Inferior parietal cortex (tissue), 1 donor: ENCODE data around the gene SRRM1.
"Not testable (repeated sequence)": the region's sequence is repeated elsewhere in the genome, so short reads cannot be mapped to it uniquely, and the experiment has no call there.

Experiments used
- DNase-seq: peaks from one replicate; pipeline ENCODE4 v3.0.0-alpha.2; 2016; ENCODE audit errors: extremely low spot score

Gene SRRM1

DNA sequence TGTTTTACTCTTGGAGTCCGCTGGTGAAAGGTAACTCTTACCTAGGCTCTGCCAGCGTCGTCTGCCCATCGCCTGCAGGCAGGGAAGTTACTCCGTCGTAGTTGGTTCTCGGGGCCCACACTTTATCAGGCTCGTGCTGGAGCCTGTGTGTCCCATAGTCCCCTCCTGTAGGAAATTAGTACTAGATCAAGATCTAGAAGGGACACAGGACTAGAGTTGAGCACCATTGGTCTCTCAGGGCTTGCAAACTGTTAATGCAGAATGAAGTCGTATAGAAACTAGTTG is 940 bp downstream of the SRRM1 start:
- DNase-seq = no peak

DNA sequence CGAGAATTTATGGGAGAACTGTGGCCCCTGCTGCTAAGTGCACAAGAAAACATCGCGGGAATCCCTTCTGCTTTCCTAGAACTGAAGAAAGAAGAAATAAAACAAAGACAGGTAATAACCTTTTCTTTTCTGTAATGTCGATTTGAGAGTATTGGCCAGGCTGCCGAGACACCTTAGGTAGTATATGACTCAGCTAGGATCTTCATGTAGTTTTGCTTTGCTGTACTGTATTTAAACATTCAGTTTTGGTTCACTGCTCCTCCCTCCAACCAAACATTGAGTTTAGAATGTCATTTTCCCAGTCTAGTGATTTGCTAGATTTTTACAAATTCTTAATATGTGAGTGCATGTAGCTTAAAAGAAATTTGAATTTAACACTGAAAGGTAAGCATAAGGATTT is 5.8 kb downstream of the SRRM1 start:
- no peak for DNase-seq

DNA sequence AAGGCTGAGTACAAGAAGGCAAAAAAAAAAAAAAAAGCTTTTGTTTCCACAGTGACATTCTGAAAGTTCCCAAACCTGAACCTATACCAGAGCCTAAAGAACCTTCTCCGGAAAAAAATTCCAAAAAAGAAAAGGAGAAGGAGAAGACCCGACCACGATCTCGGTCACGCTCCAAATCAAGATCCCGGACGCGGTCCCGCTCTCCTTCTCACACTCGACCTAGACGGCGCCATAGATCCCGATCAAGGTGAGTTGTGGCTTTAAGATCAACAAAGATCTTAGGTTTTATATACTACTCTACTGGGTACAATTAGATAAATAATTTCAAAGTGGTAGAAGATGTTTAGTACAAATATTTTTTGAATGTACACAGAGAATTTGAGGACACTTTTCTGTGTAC is 9.3 kb downstream of the SRRM1 start:
- no peak for DNase-seq

- DNase-seq = no peak
These were observed 10.9 kb downstream of the SRRM1 start for GRCh38 chr1:24654010-24654409.

DNA sequence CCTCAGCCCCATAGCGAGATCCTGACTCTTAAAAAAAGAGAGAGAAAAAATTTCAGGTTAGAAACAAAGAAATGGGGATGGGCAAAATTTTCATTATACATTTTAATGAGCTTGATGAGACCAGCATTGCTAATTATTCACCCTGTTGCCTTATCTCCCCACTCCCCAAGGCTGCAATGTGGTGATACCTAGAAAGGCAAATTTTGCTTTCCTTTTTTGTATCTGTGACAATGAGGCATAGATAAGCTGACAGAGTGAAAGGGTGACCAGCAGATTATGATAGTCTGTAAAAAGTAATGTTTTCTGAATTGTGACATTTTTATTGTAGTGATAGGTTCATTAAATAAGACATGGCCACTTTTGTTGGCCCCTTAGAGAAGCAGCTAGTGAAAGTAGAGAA is 12.9 kb downstream of the SRRM1 start:
- no peak for DNase-seq

DNA sequence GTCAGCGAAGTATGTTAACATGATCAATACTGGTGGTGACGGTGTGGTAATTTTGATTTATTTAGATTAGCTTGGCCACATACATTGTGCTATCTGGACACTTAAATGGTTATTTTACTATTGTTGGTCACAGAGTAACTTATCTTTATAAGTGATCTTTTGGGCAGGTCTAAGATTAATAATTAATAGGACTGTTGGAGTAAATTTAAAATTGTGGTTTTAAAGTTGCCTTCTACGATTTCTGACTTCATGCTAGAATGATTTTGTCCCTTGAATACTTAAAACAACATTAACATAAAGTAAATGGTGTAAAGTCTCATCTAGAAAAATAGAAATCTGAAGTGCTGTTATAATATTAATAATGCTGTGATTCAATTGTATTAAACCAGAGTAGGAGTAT is 14.7 kb downstream of the SRRM1 start:
- no peak for DNase-seq

- no peak for DNase-seq
These were observed 16.2 kb downstream of the SRRM1 start for GRCh38 chr1:24659166-24659904.

GRCh38 chr1:24659993-24660665 is 17.0 kb downstream of the SRRM1 start:
- no peak for DNase-seq

DNA sequence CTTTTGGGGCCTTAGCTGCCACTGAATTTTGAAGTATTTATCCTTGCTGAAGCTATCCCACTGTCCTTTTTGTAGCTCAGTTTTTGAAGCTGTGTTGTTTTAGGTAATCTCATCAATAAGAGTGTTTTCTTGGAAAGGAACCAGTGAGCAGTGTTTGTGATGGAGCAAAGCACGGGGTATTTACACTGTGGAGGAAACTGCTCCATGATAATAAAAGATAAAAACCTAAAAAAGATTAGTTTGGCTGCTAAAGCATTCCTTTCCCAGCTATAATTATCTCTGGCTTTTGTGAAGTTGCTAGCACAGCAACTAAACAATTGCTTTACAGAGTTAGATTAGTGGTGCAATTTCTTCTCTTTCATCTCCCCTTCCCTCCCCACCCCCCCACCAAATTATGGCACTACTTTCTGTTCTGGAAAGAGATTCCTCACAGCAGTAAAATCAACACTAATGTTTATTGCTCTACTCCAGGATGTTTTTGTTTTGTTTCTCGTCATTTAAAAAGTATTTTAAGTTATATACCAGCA is 21.5 kb downstream of the SRRM1 start:
- no peak for DNase-seq

DNA sequence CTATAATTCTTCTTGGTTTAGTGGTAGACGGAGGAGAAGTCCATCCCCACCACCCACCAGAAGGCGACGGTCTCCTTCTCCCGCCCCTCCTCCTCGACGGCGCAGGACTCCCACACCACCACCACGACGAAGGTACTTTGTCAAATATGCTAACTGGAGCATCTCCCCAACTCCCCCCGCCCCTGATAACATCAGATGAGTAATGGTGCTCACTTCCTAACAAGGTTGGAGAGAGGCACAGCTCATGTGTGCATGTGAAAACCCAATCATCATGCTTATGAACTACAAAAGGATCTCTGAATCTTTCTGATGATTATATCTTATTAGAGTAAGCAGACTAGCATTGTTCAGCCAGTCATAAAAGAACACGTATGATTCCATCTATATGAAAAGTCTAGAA is 23.7 kb downstream of the SRRM1 start:
- no peak for DNase-seq

DNA sequence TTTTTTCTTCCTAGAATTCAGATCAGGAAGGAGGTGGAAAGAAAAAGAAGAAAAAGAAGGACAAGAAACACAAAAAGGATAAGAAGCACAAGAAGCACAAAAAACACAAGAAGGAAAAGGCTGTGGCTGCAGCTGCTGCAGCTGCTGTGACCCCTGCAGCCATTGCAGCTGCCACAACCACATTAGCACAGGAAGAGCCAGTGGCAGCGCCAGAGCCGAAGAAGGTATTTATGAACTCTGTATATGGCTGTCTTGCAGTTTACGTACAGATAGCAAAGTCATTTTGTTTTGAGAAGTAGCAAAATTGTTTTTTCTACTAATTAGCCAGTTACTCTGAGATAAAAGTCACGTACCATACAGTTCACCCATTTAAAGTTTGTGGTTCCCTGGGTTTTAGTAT is 28.3 kb downstream of the SRRM1 start:
- DNase-seq = not testable (repeated sequence)

- DNase-seq = not testable (repeated sequence)
These were observed 29.6 kb downstream of the SRRM1 start for GRCh38 chr1:24672686-24673085.

GRCh38 chr1:24673341-24673740 is 30.2 kb downstream of the SRRM1 start:
- DNase-seq = no peak

GRCh38 chr1:24678421-24678820 is 35.3 kb downstream of the SRRM1 start:
- not testable (repeated sequence) for DNase-seq

DNA sequence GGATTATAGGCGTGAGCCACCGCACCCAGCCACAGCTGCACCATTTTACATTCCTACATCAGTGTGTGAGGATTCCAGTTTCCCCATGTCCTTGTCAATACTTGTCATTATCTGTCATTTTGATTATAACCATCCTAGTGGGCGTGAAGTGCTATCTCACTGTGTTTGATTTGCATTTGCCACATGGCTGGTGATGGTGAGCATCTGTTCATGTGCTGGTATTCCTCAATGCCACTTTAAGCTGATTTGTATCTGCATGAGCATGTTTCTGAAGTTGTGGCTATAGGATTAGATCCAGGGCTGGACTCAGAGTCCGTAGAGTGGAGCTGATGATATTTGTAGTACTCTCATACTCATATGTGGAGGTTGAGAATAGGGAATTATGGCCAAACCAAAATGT is 36.6 kb downstream of the SRRM1 start:
- no peak for DNase-seq

DNA sequence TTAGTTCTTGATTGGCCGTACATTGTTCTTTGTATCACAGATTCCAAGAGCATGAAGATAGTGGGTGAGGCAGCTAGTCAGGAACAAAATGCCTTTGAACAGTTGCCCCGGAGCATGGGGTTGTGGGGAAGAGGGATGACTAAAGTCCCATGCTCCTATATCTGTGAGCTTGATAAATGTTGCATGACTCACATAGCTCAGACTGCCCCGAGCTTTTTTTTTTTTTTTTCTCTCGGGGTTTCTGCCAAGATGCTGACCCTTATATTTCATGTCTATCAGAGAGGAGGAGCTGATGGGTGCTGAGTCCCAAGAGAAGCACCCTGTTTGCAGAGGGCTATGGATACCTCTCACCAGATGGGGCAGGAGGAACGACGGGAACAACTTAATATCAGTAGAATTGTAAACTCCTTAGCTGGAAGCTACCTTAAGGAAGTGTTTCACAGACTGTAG is 40.6 kb downstream of the SRRM1 start:
- DNase-seq = no peak

- DNase-seq = no peak
These were observed 44.9 kb downstream of the SRRM1 start for GRCh38 chr1:24688033-24688432.

GRCh38 chr1:24688621-24689195 is 45.6 kb downstream of the SRRM1 start:
- peak; percentile 87 for DNase-seq

GRCh38 chr1:24691051-24691450 is 47.9 kb downstream of the SRRM1 start:
- DNase-seq = no peak

GRCh38 chr1:24692351-24692980 is 49.4 kb downstream of the SRRM1 start:
- DNase-seq = no peak

- DNase-seq = no peak
These were observed 50.8 kb downstream of the SRRM1 start for GRCh38 chr1:24693827-24694379.

DNA sequence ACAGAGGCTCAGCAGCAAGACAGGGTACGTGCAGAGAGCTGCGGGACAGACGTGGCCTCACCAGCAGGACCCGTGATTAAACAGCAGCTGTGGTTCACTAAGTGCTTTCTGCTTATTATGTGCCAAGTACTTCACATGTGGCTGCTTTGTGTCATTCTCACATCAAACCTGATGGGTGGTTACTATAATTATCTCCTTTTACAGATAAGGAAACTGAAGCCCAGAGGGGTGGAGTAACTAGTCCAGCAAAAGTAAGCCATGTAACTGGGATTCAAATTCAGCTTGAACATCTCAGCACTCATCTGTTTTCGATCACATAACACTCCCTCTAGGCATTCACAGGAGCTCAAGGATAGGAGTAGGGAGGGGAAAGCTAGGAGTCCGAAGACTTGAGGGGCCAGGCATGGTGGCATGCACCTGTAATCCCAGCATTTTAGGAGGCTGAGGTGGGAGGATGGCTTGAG is 51.3 kb downstream of the SRRM1 start:
- DNase-seq = no peak
